ENCODE results near the gene KRABD2.

The KRABD2 gene

GRCh38 chr17:8410883-8411238 is 34.4 kb upstream of the KRABD2 start:
- H3K27ac ChIP-seq = no peak overlapping the region
- H3K4me2 ChIP-seq (ENCODE audit: low read length) = no peak overlapping the region

DNA sequence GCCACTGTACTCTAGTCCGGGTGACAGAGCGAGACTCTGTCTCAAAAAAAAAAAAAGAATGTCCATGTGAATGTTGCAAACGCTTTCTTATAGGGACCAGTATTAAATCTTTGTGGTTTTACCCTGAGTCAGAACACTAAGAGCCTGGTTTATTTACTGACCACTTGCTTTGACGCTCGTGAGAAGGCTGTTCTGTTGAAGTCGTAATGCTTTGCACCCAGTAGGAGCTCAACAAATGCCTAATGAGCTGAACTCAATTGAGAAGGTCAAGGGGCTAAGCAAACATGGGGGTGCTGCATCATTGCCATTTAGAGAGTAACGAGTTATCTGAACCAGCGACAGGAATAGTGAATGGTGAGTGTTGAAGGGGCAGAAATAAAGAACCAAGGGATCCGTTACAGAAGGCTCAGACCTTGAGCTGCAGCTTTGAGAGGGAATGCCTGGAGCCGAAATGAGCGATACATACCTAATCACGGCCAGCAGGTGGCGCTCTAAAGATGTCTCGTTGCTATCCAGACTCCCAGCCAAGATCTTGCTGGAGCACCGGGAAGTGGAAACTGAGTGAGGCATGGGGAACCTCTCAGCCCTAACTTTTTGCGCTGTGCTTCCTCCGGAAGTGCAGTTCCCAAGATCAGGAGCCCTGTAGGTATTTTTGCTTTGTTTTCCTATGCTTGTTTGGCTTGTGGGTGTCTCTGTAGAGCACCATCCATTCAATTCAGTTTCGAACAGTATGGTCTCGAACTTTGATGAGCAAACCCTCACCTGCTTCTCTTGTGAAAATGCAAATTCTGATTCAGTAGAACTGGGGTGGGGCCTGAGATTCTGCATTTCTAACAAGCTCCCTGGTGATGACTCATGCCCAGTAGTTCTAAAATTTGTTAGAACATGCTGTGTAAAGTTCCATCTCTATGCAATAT is 33.7 kb upstream of the KRABD2 start:
- no peaks in the 10 kb centered on the region for H3K27me3 ChIP-seq (ENCODE audit: control insufficient read depth, insufficient read depth, low read length)
- no peaks in the 10 kb centered on the region for H3K9me3 ChIP-seq (ENCODE audit: control insufficient read depth, low read length)
- H3K4me3 ChIP-seq (ENCODE audit: low read depth, low read length) = no peak overlapping the region
- H3K79me2 ChIP-seq = no peaks in the 10 kb centered on the region
- no peak overlapping the region for H3K27ac ChIP-seq
- no peak overlapping the region for H3K4me2 ChIP-seq (ENCODE audit: low read length)
- no peak overlapping the region for H3K9ac ChIP-seq
- H2AFZ ChIP-seq = peak overlapping the region; percentile 59
- H3K36me3 ChIP-seq (ENCODE audit: control insufficient read depth, insufficient read depth, low read length) = no peaks in the 10 kb centered on the region
- TF ChIP-seq, protein P1, sequence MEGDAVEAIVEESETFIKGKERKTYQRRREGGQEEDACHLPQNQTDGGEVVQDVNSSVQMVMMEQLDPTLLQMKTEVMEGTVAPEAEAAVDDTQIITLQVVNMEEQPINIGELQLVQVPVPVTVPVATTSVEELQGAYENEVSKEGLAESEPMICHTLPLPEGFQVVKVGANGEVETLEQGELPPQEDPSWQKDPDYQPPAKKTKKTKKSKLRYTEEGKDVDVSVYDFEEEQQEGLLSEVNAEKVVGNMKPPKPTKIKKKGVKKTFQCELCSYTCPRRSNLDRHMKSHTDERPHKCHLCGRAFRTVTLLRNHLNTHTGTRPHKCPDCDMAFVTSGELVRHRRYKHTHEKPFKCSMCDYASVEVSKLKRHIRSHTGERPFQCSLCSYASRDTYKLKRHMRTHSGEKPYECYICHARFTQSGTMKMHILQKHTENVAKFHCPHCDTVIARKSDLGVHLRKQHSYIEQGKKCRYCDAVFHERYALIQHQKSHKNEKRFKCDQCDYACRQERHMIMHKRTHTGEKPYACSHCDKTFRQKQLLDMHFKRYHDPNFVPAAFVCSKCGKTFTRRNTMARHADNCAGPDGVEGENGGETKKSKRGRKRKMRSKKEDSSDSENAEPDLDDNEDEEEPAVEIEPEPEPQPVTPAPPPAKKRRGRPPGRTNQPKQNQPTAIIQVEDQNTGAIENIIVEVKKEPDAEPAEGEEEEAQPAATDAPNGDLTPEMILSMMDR (IDR thresholded peaks at IDR 0.05) = peak; percentile 86
- no peaks in the 10 kb centered on the region for H3K4me1 ChIP-seq

More at GRCh38 chr17:8410883-8411238, 34.4 kb upstream of the KRABD2 start:
- Histone ChIP-seq H3K9me3 (ENCODE audit: control insufficient read depth, low read length) (no peaks in the 10 kb centered on the region), H3K4me1 (no peaks in the 10 kb centered on the region), H3K9ac (no peak overlapping the region), H3K27me3 (ENCODE audit: control insufficient read depth, insufficient read depth, low read length) (no peaks in the 10 kb centered on the region), H3K79me2 (no peaks in the 10 kb centered on the region), H3K4me3 (ENCODE audit: low read depth, low read length) (no peak overlapping the region), H3K36me3 (ENCODE audit: control insufficient read depth, insufficient read depth, low read length) (no peaks in the 10 kb centered on the region), H2AFZ (no peak overlapping the region)
- TF ChIP-seq, protein P1 (IDR thresholded peaks at IDR 0.05) = no peak

GRCh38 chr17:8408371-8408770 is 31.9 kb upstream of the KRABD2 start:
- H3K36me3 ChIP-seq (ENCODE audit: control insufficient read depth, insufficient read depth, low read length) = no peaks in the 10 kb centered on the region
- H2AFZ ChIP-seq = no peak overlapping the region
- H3K9me3 ChIP-seq (ENCODE audit: control insufficient read depth, low read length) = no peaks in the 10 kb centered on the region
- no peak overlapping the region for H3K4me3 ChIP-seq (ENCODE audit: low read depth, low read length)
- TF ChIP-seq, protein P1 (IDR thresholded peaks at IDR 0.05) = no peak
- no peak overlapping the region for H3K9ac ChIP-seq
- H3K27ac ChIP-seq = no peak overlapping the region
- no peaks in the 10 kb centered on the region for H3K27me3 ChIP-seq (ENCODE audit: control insufficient read depth, insufficient read depth, low read length)
- H3K4me2 ChIP-seq (ENCODE audit: low read length) = no peak overlapping the region
- H3K4me1 ChIP-seq = no peaks in the 10 kb centered on the region
- no peaks in the 10 kb centered on the region for H3K79me2 ChIP-seq

DNA sequence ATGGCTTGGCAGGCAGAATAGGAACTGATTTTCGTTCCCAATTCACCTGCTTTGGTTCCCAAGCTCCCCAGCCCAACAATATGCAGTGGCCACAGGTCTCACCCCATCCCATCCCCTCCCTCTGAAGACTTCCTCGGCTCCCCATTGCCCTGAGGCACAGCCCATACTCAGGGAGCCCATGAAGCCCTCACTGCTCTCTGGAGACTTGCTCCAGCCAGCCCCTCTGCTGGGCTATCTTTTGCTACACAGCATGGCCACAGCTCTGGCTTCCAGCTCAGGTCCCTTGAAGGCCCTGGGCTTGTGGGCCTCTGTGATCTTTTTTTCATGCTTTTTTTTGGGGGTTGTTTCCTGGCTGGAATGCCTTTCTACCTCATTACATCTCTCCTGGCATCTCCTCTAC is 29.7 kb upstream of the KRABD2 start:
- no peak overlapping the region for H3K9ac ChIP-seq
- no peaks in the 10 kb centered on the region for H3K36me3 ChIP-seq (ENCODE audit: control insufficient read depth, insufficient read depth, low read length)
- no peak overlapping the region for H2AFZ ChIP-seq
- H3K4me1 ChIP-seq = no peaks in the 10 kb centered on the region
- H3K4me3 ChIP-seq (ENCODE audit: low read depth, low read length) = no peak overlapping the region
- H3K27ac ChIP-seq = no peak overlapping the region
- no peak overlapping the region for H3K4me2 ChIP-seq (ENCODE audit: low read length)
- TF ChIP-seq, protein P1 (IDR thresholded peaks at IDR 0.05) = no peak
- H3K9me3 ChIP-seq (ENCODE audit: control insufficient read depth, low read length) = no peaks in the 10 kb centered on the region
- no peaks in the 10 kb centered on the region for H3K79me2 ChIP-seq
- no peaks in the 10 kb centered on the region for H3K27me3 ChIP-seq (ENCODE audit: control insufficient read depth, insufficient read depth, low read length)

All from parathyroid adenoma (tissue), 2 donors.